Osteoblast (primary cell): ENCODE measurements around the gene BCKDHB. TPM values are rescaled to one million over a fixed set of nuclear protein-coding genes. Genes with fewer than 3 reads are reported as not detected.

Experiments
- DNase-seq: peaks from one replicate; pipeline ENCODE4 v3.0.0; 2011; ENCODE audit warnings: low spot score, mixed read lengths; ENCODE audit not compliant: insufficient read length; ENCODE audit errors: missing footprints
- H2AFZ ChIP-seq: 2 replicates; pipeline ENCODE4 v1.6.0; 2011; ENCODE audit warnings: mild to moderate bottlenecking, low read length
- H3K27ac ChIP-seq: 2 replicates; pipeline ENCODE4 v1.5.1; 2011; ENCODE audit warnings: mild to moderate bottlenecking, low read depth, low read length, moderate library complexity
- H3K27me3 ChIP-seq: 2 replicates; pipeline ENCODE4 v1.6.0; 2012; ENCODE audit warnings: mild to moderate bottlenecking, control low read depth, inconsistent platforms, low read length, moderate library complexity; ENCODE audit not compliant: insufficient read depth
- H3K36me3 ChIP-seq: 2 replicates; pipeline ENCODE4 v1.5.1; 2011; ENCODE audit warnings: mild to moderate bottlenecking, low read length, control low read depth, moderate library complexity; ENCODE audit not compliant: insufficient read depth
- H3K4me1 ChIP-seq: 2 replicates; pipeline ENCODE4 v1.5.1; 2011; ENCODE audit warnings: mild to moderate bottlenecking, low read length, control low read depth, moderate library complexity; ENCODE audit not compliant: insufficient read depth
- H3K4me2 ChIP-seq: 2 replicates; pipeline ENCODE4 v1.6.0; 2011; ENCODE audit warnings: mild to moderate bottlenecking, low read length; ENCODE audit not compliant: insufficient read depth
- H3K4me3 ChIP-seq: fragments of 200-600 bp; sonication (generic); 3 replicates; pipeline ENCODE4 v1.5.1; 2012; ENCODE audit warnings: mild to moderate bottlenecking, low read length, inconsistent platforms; ENCODE audit not compliant: insufficient read depth
- H3K79me2 ChIP-seq: 2 replicates; pipeline ENCODE4 v1.6.0; 2012; ENCODE audit warnings: mild to moderate bottlenecking, low read length, control low read depth, inconsistent platforms; ENCODE audit not compliant: insufficient read depth
- H3K9me3 ChIP-seq: 2 replicates; pipeline ENCODE4 v1.5.1; 2011; ENCODE audit warnings: low read depth, low read length, control low read depth
- H4K20me1 ChIP-seq: 2 replicates; pipeline ENCODE4 v1.6.0; 2012; ENCODE audit warnings: mild to moderate bottlenecking, low read length, control low read depth; ENCODE audit not compliant: insufficient read depth
- CTCF ChIP-seq: IDR thresholded peaks from 2 replicates; pipeline ENCODE4 v1.5.1; 2011; ENCODE audit warnings: mild to moderate bottlenecking, low read depth, low read length, moderate library complexity; ENCODE audit errors: extremely low read depth
- total RNA-seq: library from RNA; depleted of rRNA; stranded (reverse); fragments of >200 nt; gene quantifications from 2 replicates; pipeline ENCODE4 v1.2.3, GENCODE V29; 2012

BCKDHB gene
- total RNA-seq, 1 donor: 18.8 TPM

- no peak for TF ChIP-seq CTCF
- DNase-seq: no peak
- H3K4me2 ChIP-seq: no peak overlapping the region
Observed at GRCh38 chr6:80366051-80366450, 259.6 kb downstream of the BCKDHB start.

GRCh38 chr6:80366714-80367113 lies 260.2 kb downstream of the BCKDHB start:
- no peak for DNase-seq
- Histone ChIP-seq H3K9me3 (no peaks in the 10 kb centered on the region), H3K79me2 (no peaks in the 10 kb centered on the region), H3K4me2 (no peak overlapping the region), H3K4me1 (peaks cover 5% of the 10 kb centered on the region), H3K36me3 (no peaks in the 10 kb centered on the region), H3K27me3 (no peaks in the 10 kb centered on the region), H3K4me3 (no peak overlapping the region), H3K27ac (no peak overlapping the region), H4K20me1 (no peaks in the 10 kb centered on the region), H2AFZ (no peak overlapping the region)
- no peak for TF ChIP-seq CTCF

More at GRCh38 chr6:80366051-80366450, 259.6 kb downstream of the BCKDHB start:
- Histone ChIP-seq H3K27ac (no peak overlapping the region), H3K9me3 (no peaks in the 10 kb centered on the region), H3K4me3 (no peak overlapping the region), H3K79me2 (no peaks in the 10 kb centered on the region), H4K20me1 (no peaks in the 10 kb centered on the region), H3K36me3 (no peaks in the 10 kb centered on the region), H3K27me3 (no peaks in the 10 kb centered on the region), H2AFZ (no peak overlapping the region), H3K4me1 (peaks cover 5% of the 10 kb centered on the region)

- H3K79me2 ChIP-seq: no peaks in the 10 kb centered on the region
- no peak for DNase-seq
- H3K27me3 ChIP-seq: no peaks in the 10 kb centered on the region
- no peak overlapping the region for H2AFZ ChIP-seq
- H3K9me3 ChIP-seq: no peaks in the 10 kb centered on the region
- H3K4me3 ChIP-seq: no peak overlapping the region
- no peak for TF ChIP-seq CTCF
- H4K20me1 ChIP-seq: no peaks in the 10 kb centered on the region
- H3K36me3 ChIP-seq: no peaks in the 10 kb centered on the region
- H3K27ac ChIP-seq: no peak overlapping the region
- no peaks in the 10 kb centered on the region for H3K4me1 ChIP-seq
- no peak overlapping the region for H3K4me2 ChIP-seq
Observed at GRCh38 chr6:80376411-80376810, 269.9 kb downstream of the BCKDHB start.

- Histone ChIP-seq H4K20me1 (no peaks in the 10 kb centered on the region), H3K27me3 (no peaks in the 10 kb centered on the region), H3K4me3 (no peak overlapping the region), H2AFZ (no peak overlapping the region), H3K9me3 (no peaks in the 10 kb centered on the region), H3K4me2 (no peak overlapping the region), H3K36me3 (no peaks in the 10 kb centered on the region), H3K4me1 (peaks cover 7% of the 10 kb centered on the region), H3K79me2 (no peaks in the 10 kb centered on the region), H3K27ac (no peak overlapping the region)
- no peak for TF ChIP-seq CTCF
- no peak for DNase-seq
Observed at GRCh38 chr6:80380566-80380965, 274.1 kb downstream of the BCKDHB start.
